OCI-LY1 (cell line): ENCODE data around the gene SLC24A3.

Experiments
- EZH2 ChIP-seq: fragments of 200-600 bp; sonication (generic), shearing (Covaris generic); IDR thresholded peaks from 2 replicates; pipeline ENCODE4 v1.8.0; 2017; ENCODE audit warnings: borderline replicate concordance, mixed run types, mild to moderate bottlenecking, antibody characterized with exemption, low read length, moderate library complexity, mixed read lengths
- TF ChIP-seq, protein P1 (sequence below): fragments of 200-600 bp; sonication (generic), shearing (Covaris generic); IDR thresholded peaks from 2 replicates; pipeline ENCODE4 v1.5.1; 2017; ENCODE audit warnings: mild to moderate bottlenecking, antibody characterized with exemption, low read length, moderate library complexity, mixed read lengths

DNA sequence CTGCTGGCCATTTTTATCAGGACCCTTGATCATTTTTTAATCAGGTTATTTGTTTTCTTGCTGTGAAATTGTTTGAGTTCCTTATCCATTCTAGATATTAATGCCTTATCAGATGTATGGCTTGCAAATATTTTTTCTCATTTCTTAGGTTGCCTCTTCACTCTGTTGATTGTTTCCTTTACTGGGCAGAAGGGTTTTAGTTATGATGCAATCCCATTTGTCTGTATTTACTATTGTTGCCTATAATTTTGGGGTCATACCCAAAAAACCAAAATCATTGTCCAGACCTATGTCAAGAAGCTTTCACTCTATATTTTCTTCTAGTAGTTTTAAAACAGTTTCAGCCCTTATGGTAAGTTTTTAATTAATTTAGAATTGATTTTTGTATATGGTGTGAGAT, 172.5 kb downstream of the SLC24A3 start:
- TF ChIP-seq, protein P1, sequence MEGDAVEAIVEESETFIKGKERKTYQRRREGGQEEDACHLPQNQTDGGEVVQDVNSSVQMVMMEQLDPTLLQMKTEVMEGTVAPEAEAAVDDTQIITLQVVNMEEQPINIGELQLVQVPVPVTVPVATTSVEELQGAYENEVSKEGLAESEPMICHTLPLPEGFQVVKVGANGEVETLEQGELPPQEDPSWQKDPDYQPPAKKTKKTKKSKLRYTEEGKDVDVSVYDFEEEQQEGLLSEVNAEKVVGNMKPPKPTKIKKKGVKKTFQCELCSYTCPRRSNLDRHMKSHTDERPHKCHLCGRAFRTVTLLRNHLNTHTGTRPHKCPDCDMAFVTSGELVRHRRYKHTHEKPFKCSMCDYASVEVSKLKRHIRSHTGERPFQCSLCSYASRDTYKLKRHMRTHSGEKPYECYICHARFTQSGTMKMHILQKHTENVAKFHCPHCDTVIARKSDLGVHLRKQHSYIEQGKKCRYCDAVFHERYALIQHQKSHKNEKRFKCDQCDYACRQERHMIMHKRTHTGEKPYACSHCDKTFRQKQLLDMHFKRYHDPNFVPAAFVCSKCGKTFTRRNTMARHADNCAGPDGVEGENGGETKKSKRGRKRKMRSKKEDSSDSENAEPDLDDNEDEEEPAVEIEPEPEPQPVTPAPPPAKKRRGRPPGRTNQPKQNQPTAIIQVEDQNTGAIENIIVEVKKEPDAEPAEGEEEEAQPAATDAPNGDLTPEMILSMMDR, result no peak
- TF ChIP-seq EZH2, result no peak
